ENCODE results near the gene XKR7. TPM values are rescaled to one million over a fixed set of nuclear protein-coding genes. Genes with fewer than 3 reads are reported as not detected.

XKR7 gene
- total RNA-seq, 1 experiment from 2014 or later: not detected

GRCh38 chr20:32006841-32007786 lies 39.2 kb downstream of the XKR7 start:
- H3K4me1 ChIP-seq (ENCODE audit: low read length): no peaks in the 10 kb centered on the region
- no peaks in the 10 kb centered on the region for H4K20me1 ChIP-seq (ENCODE audit: insufficient read depth, low read depth, low read length)
- H3K27ac ChIP-seq (ENCODE audit: low read length): no peak overlapping the region
- DNase-seq: no peak
- no peaks in the 10 kb centered on the region for H3K9me2 ChIP-seq (replicated peaks; ENCODE audit: insufficient read depth, low read length)
- H3K79me2 ChIP-seq (ENCODE audit: low read length): no peaks in the 10 kb centered on the region
- no peak overlapping the region for H3K9ac ChIP-seq (ENCODE audit: low read length)
- no peak overlapping the region for H3K4me3 ChIP-seq (ENCODE audit: low read length)
- no peaks in the 10 kb centered on the region for H3K36me3 ChIP-seq (ENCODE audit: insufficient read depth, low read length)
- no peak overlapping the region for H3K4me2 ChIP-seq (ENCODE audit: low read depth, low read length, poor library complexity, severe bottlenecking)
- H2AFZ ChIP-seq (ENCODE audit: low read length): no peak overlapping the region
- H3K9me3 ChIP-seq (ENCODE audit: low read length): no peaks in the 10 kb centered on the region
- H3K27me3 ChIP-seq (ENCODE audit: low read length): no peaks in the 10 kb centered on the region

GRCh38 chr20:32007787-32008616 lies 40.1 kb downstream of the XKR7 start:
- Histone ChIP-seq H3K4me3 (ENCODE audit: low read length) (no peak overlapping the region), H3K79me2 (ENCODE audit: low read length) (no peaks in the 10 kb centered on the region), H2AFZ (ENCODE audit: low read length) (no peak overlapping the region), H3K9me3 (ENCODE audit: low read length) (no peaks in the 10 kb centered on the region), H3K27me3 (ENCODE audit: low read length) (no peaks in the 10 kb centered on the region), H4K20me1 (ENCODE audit: insufficient read depth, low read depth, low read length) (no peaks in the 10 kb centered on the region), H3K27ac (ENCODE audit: low read length) (no peak overlapping the region), H3K4me1 (ENCODE audit: low read length) (no peaks in the 10 kb centered on the region), H3K36me3 (ENCODE audit: insufficient read depth, low read length) (no peaks in the 10 kb centered on the region), H3K9ac (ENCODE audit: low read length) (no peak overlapping the region), H3K9me2 (replicated peaks; ENCODE audit: insufficient read depth, low read length) (no peaks in the 10 kb centered on the region), H3K4me2 (ENCODE audit: low read depth, low read length, poor library complexity, severe bottlenecking) (no peak overlapping the region)
- no peak for DNase-seq

DNA sequence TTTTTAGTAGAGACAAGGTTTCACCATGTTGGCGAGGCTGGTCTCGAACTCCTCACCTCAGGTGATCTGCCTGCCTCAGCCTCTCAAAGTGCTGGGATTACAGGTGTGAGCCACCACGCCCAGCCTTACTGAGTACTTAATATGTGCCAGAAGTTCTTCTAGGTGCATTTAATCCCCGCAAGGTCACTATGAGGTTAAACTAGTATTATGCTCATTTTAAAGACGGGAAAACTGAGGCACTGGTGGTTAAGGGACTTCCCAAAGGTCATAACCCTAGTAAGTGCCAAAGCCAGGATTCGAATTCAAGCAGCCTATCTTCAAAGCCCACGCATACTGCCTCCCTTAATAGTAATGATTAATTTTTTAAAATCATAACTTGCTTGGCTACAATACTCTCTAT lies 41.6 kb downstream of the XKR7 start:
- Histone ChIP-seq H3K9me3 (ENCODE audit: low read length) (no peaks in the 10 kb centered on the region), H3K36me3 (ENCODE audit: insufficient read depth, low read length) (no peaks in the 10 kb centered on the region), H3K4me3 (ENCODE audit: low read length) (no peak overlapping the region), H3K9ac (ENCODE audit: low read length) (no peak overlapping the region), H3K4me1 (ENCODE audit: low read length) (no peaks in the 10 kb centered on the region), H3K9me2 (replicated peaks; ENCODE audit: insufficient read depth, low read length) (no peaks in the 10 kb centered on the region), H3K4me2 (ENCODE audit: low read depth, low read length, poor library complexity, severe bottlenecking) (no peak overlapping the region), H4K20me1 (ENCODE audit: insufficient read depth, low read depth, low read length) (no peaks in the 10 kb centered on the region), H2AFZ (ENCODE audit: low read length) (no peak overlapping the region), H3K27me3 (ENCODE audit: low read length) (no peaks in the 10 kb centered on the region), H3K27ac (ENCODE audit: low read length) (no peak overlapping the region), H3K79me2 (ENCODE audit: low read length) (no peaks in the 10 kb centered on the region)
- DNase-seq: no peak

DNA sequence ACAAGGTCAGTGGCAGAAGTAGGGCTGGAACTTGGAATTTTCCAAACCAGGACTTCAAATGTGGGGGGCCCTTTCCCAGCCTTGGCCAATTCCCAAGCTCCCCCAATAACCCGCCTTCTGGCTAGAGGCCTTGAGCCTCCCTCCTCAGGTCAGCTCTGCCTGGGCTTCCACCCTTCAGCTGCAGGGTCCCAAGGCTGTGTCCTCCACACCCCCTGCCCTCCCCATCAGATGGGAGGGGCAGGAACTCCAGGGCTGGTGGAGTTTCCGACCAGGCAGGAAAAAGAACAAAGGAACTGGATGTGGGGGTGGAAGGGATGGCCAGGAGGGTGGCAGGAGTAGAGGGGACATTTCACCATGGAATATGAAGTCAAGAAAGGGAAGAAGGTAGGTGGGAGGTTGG lies 42.1 kb downstream of the XKR7 start, which contains the start of gene CCM2L:
TSS of gene CCM2L (plus strand) at position 338 of the 400 bp plus-strand sequence. CDS start at position 355, 17 bp downstream.
- no peaks in the 10 kb centered on the region for H3K27me3 ChIP-seq (ENCODE audit: low read length)
- DNase-seq: no peak
- no peak within 1 kb of the TSS for H3K9ac ChIP-seq (ENCODE audit: low read length)

DNA sequence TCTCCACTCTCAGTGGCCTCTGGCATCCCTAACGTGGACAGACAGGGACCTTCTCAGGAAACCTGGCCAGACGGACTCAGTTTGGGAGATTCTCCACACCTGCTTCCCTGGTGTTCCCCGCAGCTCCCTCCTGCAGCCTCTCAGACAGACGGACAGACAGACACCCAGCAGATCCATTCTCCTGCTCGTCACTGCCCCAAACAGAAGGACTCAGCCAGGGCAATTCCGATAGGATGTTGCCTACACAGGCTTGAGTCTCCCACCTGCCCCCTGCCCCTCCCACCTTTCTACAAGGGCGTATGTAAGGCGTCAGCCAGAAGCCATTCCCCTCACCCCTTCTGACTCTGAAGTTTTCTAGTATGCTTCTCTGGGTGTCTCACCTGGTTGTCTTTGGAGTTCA lies 42.7 kb downstream of the XKR7 start:
- H3K36me3 ChIP-seq (ENCODE audit: insufficient read depth, low read length): no peaks in the 10 kb centered on the region
- H3K9ac ChIP-seq (ENCODE audit: low read length): no peak overlapping the region
- H3K4me3 ChIP-seq (ENCODE audit: low read length): no peak overlapping the region
- no peaks in the 10 kb centered on the region for H3K9me2 ChIP-seq (replicated peaks; ENCODE audit: insufficient read depth, low read length)
- no peak overlapping the region for H2AFZ ChIP-seq (ENCODE audit: low read length)
- no peaks in the 10 kb centered on the region for H3K79me2 ChIP-seq (ENCODE audit: low read length)
- no peak for DNase-seq
- H3K4me2 ChIP-seq (ENCODE audit: low read depth, low read length, poor library complexity, severe bottlenecking): no peak overlapping the region
- no peak overlapping the region for H3K27ac ChIP-seq (ENCODE audit: low read length)
- H4K20me1 ChIP-seq (ENCODE audit: insufficient read depth, low read depth, low read length): no peaks in the 10 kb centered on the region
- H3K4me1 ChIP-seq (ENCODE audit: low read length): no peaks in the 10 kb centered on the region
- H3K27me3 ChIP-seq (ENCODE audit: low read length): no peaks in the 10 kb centered on the region
- H3K9me3 ChIP-seq (ENCODE audit: low read length): no peaks in the 10 kb centered on the region

More for the DNA sequence above, 42.1 kb downstream of the XKR7 start, which contains the start of gene CCM2L:
- Histone ChIP-seq H3K9me3 (ENCODE audit: low read length) (no peaks in the 10 kb centered on the region), H3K4me1 (ENCODE audit: low read length) (no peaks in the 10 kb centered on the region), H3K27ac (ENCODE audit: low read length) (no peak within 1 kb of the TSS), H2AFZ (ENCODE audit: low read length) (no peak within 1 kb of the TSS), H4K20me1 (ENCODE audit: insufficient read depth, low read depth, low read length) (no peaks in the 10 kb centered on the region), H3K79me2 (ENCODE audit: low read length) (no peaks in the 10 kb centered on the region), H3K36me3 (ENCODE audit: insufficient read depth, low read length) (no peaks in the 10 kb centered on the region), H3K9me2 (replicated peaks; ENCODE audit: insufficient read depth, low read length) (no peaks in the 10 kb centered on the region), H3K4me2 (ENCODE audit: low read depth, low read length, poor library complexity, severe bottlenecking) (no peak within 1 kb of the TSS), H3K4me3 (ENCODE audit: low read length) (no peak within 1 kb of the TSS)

DNA sequence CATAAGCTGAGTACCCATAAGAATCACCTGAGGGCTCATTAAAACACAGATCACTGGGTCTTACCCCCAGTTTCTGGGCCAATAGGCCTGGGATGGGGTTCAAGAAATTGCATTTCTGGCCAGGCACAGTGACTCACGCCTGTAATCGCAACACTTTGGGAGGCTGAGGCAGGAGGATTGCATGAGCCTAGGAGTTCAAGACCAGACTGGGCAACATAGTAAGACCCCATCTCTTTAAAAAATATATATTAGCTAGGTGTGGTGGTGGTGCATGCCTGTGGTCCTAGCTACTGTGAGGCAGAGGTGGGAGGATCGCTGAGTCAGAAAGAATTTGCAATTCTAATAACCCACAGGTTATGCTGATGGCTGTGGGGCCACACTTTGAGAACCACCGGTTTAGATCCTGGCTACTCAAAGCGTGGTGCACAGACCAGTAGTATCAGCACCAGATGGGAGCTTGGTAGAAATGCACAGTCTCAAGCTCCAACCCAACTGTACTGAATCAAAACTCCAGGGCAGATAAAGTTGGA lies 44.3 kb downstream of the XKR7 start:
- no peaks in the 10 kb centered on the region for H4K20me1 ChIP-seq (ENCODE audit: insufficient read depth, low read depth, low read length)
- H3K27me3 ChIP-seq (ENCODE audit: low read length): no peaks in the 10 kb centered on the region
- H3K9me2 ChIP-seq (replicated peaks; ENCODE audit: insufficient read depth, low read length): no peaks in the 10 kb centered on the region
- no peaks in the 10 kb centered on the region for H3K36me3 ChIP-seq (ENCODE audit: insufficient read depth, low read length)
- H3K4me1 ChIP-seq (ENCODE audit: low read length): no peaks in the 10 kb centered on the region
- no peaks in the 10 kb centered on the region for H3K79me2 ChIP-seq (ENCODE audit: low read length)
- H3K9me3 ChIP-seq (ENCODE audit: low read length): no peaks in the 10 kb centered on the region
- H3K27ac ChIP-seq (ENCODE audit: low read length): no peak overlapping the region
- H3K4me2 ChIP-seq (ENCODE audit: low read depth, low read length, poor library complexity, severe bottlenecking): no peak overlapping the region
- no peak overlapping the region for H2AFZ ChIP-seq (ENCODE audit: low read length)
- no peak overlapping the region for H3K9ac ChIP-seq (ENCODE audit: low read length)
- no peak overlapping the region for H3K4me3 ChIP-seq (ENCODE audit: low read length)
- no peak for DNase-seq

- H2AFZ ChIP-seq (ENCODE audit: low read length): no peak overlapping the region
- peaks cover 2% of the 10 kb centered on the region for H3K4me1 ChIP-seq (ENCODE audit: low read length)
- no peaks in the 10 kb centered on the region for H3K27me3 ChIP-seq (ENCODE audit: low read length)
- H3K4me2 ChIP-seq (ENCODE audit: low read depth, low read length, poor library complexity, severe bottlenecking): no peak overlapping the region
- no peak overlapping the region for H3K27ac ChIP-seq (ENCODE audit: low read length)
- no peaks in the 10 kb centered on the region for H3K36me3 ChIP-seq (ENCODE audit: insufficient read depth, low read length)
- H3K9me2 ChIP-seq (replicated peaks; ENCODE audit: insufficient read depth, low read length): no peaks in the 10 kb centered on the region
- H4K20me1 ChIP-seq (ENCODE audit: insufficient read depth, low read depth, low read length): no peaks in the 10 kb centered on the region
- H3K9ac ChIP-seq (ENCODE audit: low read length): no peak overlapping the region
- H3K9me3 ChIP-seq (ENCODE audit: low read length): no peaks in the 10 kb centered on the region
- H3K4me3 ChIP-seq (ENCODE audit: low read length): no peak overlapping the region
- DNase-seq: no peak
- H3K79me2 ChIP-seq (ENCODE audit: low read length): no peaks in the 10 kb centered on the region
Observed at GRCh38 chr20:32013326-32013725, 45.4 kb downstream of the XKR7 start.

- peak; percentile 79 for DNase-seq
- Histone ChIP-seq H3K4me2 (ENCODE audit: low read depth, low read length, poor library complexity, severe bottlenecking) (no peak overlapping the region), H3K9me2 (replicated peaks; ENCODE audit: insufficient read depth, low read length) (no peaks in the 10 kb centered on the region), H3K9ac (ENCODE audit: low read length) (no peak overlapping the region), H3K79me2 (ENCODE audit: low read length) (no peaks in the 10 kb centered on the region), H3K27me3 (ENCODE audit: low read length) (no peaks in the 10 kb centered on the region), H3K36me3 (ENCODE audit: insufficient read depth, low read length) (no peaks in the 10 kb centered on the region), H3K27ac (ENCODE audit: low read length) (no peak overlapping the region), H4K20me1 (ENCODE audit: insufficient read depth, low read depth, low read length) (no peaks in the 10 kb centered on the region), H3K9me3 (ENCODE audit: low read length) (no peaks in the 10 kb centered on the region), H2AFZ (ENCODE audit: low read length) (no peak overlapping the region), H3K4me3 (ENCODE audit: low read length) (no peak overlapping the region), H3K4me1 (ENCODE audit: low read length) (peaks cover 12% of the 10 kb centered on the region)
Observed at GRCh38 chr20:32017711-32018251, 49.8 kb downstream of the XKR7 start.

Measured in Karpas-422 (cell line).